Measurements from ENCODE around the gene REM2.

Gene REM2

DNA sequence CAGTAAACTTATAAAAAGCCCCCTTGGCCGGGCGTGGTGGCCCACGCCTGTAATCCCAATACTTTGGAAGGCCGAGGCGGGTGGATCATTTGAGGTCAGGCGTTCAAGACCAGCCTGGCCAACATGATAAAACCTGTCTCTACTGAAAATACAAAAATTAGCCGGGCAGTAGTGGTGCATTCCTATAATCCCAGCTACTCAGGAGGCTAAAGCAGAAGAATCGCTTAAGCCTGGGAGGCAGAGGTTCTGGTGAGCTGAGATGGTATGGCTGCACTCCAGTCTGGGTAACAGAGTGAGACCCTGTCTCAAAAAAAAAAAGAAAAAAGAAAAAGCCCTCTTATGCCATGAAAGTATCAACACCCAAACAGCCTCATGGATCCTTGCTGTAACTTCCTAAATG is 42.5 kb downstream of the REM2 start:
- FAIRE-seq = no peak

DNA sequence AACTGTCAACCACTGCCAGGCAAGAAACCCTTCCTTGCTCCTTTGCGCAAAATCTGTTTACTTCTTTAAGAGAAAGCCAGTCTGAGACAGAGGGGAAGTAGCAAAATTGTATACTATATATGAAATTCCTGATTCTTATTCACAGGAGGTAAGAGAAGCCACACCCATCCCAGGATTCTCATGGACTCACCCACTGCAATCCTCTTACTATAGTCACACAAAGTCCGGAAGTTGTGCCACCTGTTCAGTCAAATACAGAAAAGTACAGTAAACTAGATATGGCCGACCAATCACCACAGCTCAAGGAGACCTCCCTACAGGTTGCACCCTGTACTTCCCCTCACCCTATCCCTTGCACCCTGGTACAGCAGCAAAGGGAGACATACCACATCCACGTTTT is 43.3 kb downstream of the REM2 start:
- DNase-seq (ENCODE audit: insufficient read length, low spot score) = no peak
- no peak for FAIRE-seq

More for the DNA sequence above, 42.5 kb downstream of the REM2 start:
- DNase-seq (ENCODE audit: insufficient read length, low spot score) = no peak

DNA sequence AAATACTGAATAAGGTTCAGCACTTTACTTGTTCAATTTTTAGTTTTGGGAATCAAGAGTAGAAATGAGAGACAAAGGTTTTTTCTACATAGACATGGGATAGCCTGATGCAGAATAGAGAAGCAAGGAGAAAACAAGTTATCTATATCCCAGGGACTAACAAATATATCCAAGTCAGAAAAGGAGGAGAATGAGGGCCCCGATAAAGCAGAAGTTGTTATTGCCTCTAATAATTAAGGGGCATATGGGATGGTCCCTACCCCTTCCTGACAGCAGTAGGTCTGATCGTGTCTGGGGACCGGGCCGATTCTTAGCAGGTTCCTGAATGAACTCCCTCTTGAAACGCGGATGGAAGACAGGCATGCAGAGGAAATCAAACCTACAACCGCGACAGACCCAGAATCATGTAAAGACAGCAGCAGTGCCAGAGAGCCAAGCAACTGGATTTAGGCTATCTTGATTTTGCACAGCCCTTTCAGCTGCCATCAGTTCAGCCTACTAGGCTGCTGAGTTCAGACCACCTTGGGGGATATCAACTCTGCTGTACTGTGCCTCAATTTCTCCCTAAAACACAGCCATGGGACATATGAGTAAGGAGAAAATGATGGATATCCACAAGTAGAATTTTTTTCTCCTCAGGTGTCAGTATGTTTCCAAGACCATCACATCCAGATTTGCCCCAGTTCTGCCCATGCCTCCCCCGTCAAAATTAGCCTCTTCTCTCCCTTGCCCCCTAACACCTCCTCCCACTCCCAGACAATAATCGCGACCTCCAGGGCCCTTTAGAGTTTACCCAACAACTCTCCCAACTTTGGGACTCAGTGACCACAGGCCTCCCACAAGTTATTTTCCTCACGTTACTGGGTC is 45.4 kb downstream of the REM2 start:
- DNase-seq (ENCODE audit: insufficient read length, low spot score) (no peak), FAIRE-seq (no peak)

DNA sequence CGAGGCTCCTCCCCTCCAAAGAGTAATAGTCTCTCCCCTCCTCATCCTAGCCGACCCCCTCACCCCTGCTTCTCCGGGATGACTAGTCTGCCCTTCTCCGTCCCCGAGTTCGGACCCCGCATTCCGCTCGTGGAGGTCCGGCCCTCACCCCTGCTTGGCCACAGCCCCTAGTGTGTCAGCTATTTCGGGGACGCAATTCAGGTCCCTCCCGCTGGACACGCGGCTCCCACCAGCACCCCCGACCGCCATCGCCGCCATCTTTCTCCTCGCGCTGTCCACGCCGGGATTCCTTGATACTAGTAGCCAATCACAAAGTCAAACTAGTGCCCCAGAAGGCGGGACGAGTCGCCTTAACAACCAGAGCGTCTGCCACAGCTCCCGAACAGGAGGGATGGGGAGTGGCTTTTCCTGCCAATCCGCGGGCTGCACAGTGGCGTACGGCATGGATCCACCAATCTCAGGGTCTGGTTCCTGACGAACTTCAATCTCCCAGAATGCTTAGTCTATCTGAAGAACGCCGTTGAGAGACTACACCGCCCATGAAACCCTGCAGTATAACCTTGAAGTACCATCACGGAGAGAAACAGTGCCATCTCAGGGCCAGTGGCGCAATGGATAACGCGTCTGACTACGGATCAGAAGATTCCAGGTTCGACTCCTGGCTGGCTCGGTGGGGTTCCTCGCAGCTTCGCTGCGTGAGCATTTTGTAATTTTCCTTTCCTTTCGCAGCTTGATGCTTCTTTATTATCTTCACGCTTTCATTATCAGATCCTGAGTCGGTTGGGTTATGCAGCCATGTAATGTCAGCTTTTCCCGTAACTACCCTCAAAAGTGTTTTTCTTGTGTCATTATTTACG is 46.3 kb downstream of the REM2 start, which contains the start of gene PRMT5:
PRMT5 (minus strand) TSS at position 273 of the 857 bp plus-strand sequence; CDS start at position 258, 15 bp downstream.
- FAIRE-seq (peak; percentile 96), DNase-seq (ENCODE audit: insufficient read length, low spot score) (peak; percentile 88)

DNA sequence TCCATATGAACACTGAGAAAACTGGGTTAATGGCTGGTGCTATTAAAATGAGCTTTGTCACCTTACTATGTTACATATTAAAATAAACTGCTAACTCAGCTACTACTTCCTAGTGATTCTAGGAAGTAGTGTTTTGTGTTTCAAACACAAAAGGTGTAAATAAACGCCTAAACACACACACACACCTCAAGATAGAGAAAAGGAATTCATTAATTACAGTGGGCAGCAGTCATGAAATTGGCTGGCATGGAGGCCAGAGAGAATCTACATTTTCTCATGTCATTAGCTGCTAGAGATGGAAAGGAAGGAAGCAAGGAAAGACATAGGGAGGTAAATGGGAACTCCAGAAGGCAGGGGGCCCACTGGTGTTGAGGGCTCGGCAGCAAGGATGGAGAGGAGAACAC is 46.9 kb downstream of the REM2 start:
- FAIRE-seq = no peak
- no peak for DNase-seq (ENCODE audit: insufficient read length, low spot score)

DNA sequence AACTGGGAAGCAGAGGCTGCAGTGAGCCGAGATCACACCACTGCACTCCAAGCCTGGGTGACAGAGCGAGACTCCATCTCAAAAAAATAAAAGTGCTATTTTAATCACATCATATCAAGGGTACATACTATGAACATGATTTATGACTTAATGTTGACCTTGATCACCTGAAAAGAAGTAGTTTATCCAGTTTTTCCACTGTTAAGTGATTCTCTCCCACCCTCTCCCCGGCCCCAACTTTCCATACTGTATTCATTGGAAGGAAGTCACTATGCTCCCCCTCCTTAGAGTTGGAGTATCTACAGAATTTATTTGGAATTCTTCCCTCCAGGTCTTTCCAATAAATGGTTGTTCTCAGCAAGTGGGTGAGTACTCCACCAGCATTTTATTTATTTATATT is 49.1 kb downstream of the REM2 start:
- DNase-seq (ENCODE audit: insufficient read length, low spot score) = no peak
- FAIRE-seq = no peak

DNA sequence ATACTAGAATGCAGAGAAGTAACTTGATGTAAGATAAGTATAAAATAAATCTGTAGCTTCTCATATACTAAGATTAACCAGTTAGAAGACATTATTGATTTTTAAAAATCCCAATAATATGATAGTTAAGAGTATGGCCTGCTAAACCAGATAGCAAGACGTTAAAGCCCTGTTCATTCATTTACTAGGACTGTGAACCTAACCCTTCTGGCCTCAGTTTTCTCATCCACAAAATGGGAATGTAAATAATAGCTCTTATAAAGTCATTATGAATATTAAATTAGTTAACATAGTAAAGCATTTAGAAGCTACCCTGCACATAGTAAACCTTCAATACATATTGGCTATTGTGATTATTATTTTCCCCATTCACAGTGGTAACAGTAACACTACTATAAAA is 52.1 kb downstream of the REM2 start:
- DNase-seq (ENCODE audit: insufficient read length, low spot score) (no peak), FAIRE-seq (no peak)

Measured in GM19239 (cell line).